ENCODE measurements around the gene CAPN7. TPM values are rescaled to one million over a fixed set of nuclear protein-coding genes. Genes with fewer than 3 reads are reported as not detected.

Gene CAPN7
- total and polyA plus RNA-seq, 2 experiments from 2014 or later = 26.7 to 33.1 TPM

GRCh38 chr3:15265655-15266509 lies 59.8 kb downstream of the CAPN7 start:
- H3K4me1 ChIP-seq (ENCODE audit: low read depth) = peaks cover 9% of the 10 kb centered on the region
- H3K9me3 ChIP-seq (ENCODE audit: low read depth) = no peaks in the 10 kb centered on the region
- H3K4me3 ChIP-seq = no peak overlapping the region
- no peaks in the 10 kb centered on the region for H3K27me3 ChIP-seq
- no peaks in the 10 kb centered on the region for H3K36me3 ChIP-seq
- no peak for DNase-seq (ENCODE audit: low read depth in 1 of 2, low spot score in 1 of 2)
- H3K27ac ChIP-seq = no peak overlapping the region
- no peak for TF ChIP-seq CTCF (IDR thresholded peaks at IDR 0.05; ENCODE audit: low read depth, low read length)

- Histone ChIP-seq H3K9me3 (ENCODE audit: low read depth) (no peaks in the 10 kb centered on the region), H3K27ac (no peak overlapping the region), H3K4me1 (ENCODE audit: low read depth) (peaks cover 8% of the 10 kb centered on the region), H3K4me3 (no peak overlapping the region), H3K27me3 (no peaks in the 10 kb centered on the region), H3K36me3 (no peaks in the 10 kb centered on the region)
- DNase-seq (ENCODE audit: low read depth in 1 of 2, low spot score in 1 of 2) = no peak
- no peak for TF ChIP-seq CTCF (IDR thresholded peaks at IDR 0.05; ENCODE audit: low read depth, low read length)
Measured at GRCh38 chr3:15266510-15267376, 60.7 kb downstream of the CAPN7 start.

- Histone ChIP-seq H3K27me3 (no peaks in the 10 kb centered on the region), H3K27ac (no peak overlapping the region), H3K4me3 (no peak overlapping the region), H3K36me3 (no peaks in the 10 kb centered on the region), H3K4me1 (ENCODE audit: low read depth) (peaks cover 5% of the 10 kb centered on the region), H3K9me3 (ENCODE audit: low read depth) (no peaks in the 10 kb centered on the region)
- TF ChIP-seq CTCF (IDR thresholded peaks at IDR 0.05; ENCODE audit: low read depth, low read length) = no peak
- no peak for DNase-seq (ENCODE audit: low read depth in 1 of 2, low spot score in 1 of 2)
Measured at GRCh38 chr3:15267502-15267901, 61.5 kb downstream of the CAPN7 start.

GRCh38 chr3:15268033-15268631 lies 62.1 kb downstream of the CAPN7 start:
- Histone ChIP-seq H3K27ac (no peak overlapping the region), H3K9me3 (ENCODE audit: low read depth) (no peaks in the 10 kb centered on the region), H3K27me3 (no peaks in the 10 kb centered on the region), H3K4me3 (no peak overlapping the region), H3K4me1 (ENCODE audit: low read depth) (peaks cover 5% of the 10 kb centered on the region), H3K36me3 (no peaks in the 10 kb centered on the region)
- DNase-seq (ENCODE audit: low read depth in 1 of 2, low spot score in 1 of 2) = peak; percentile 91 to 93
- peak; percentile 95 for TF ChIP-seq CTCF (IDR thresholded peaks at IDR 0.05; ENCODE audit: low read depth, low read length)
